HG03108 (cell line): Measurements from ENCODE around the gene ADARB1.

Experiments used
- ATAC-seq: cut with Tn5 transposase; IDR thresholded peaks from one replicate; pipeline ENCODE4 v1.9.1; 2021; ENCODE audit warnings: moderate library complexity; ENCODE audit not compliant: unreplicated experiment

ADARB1 gene

DNA sequence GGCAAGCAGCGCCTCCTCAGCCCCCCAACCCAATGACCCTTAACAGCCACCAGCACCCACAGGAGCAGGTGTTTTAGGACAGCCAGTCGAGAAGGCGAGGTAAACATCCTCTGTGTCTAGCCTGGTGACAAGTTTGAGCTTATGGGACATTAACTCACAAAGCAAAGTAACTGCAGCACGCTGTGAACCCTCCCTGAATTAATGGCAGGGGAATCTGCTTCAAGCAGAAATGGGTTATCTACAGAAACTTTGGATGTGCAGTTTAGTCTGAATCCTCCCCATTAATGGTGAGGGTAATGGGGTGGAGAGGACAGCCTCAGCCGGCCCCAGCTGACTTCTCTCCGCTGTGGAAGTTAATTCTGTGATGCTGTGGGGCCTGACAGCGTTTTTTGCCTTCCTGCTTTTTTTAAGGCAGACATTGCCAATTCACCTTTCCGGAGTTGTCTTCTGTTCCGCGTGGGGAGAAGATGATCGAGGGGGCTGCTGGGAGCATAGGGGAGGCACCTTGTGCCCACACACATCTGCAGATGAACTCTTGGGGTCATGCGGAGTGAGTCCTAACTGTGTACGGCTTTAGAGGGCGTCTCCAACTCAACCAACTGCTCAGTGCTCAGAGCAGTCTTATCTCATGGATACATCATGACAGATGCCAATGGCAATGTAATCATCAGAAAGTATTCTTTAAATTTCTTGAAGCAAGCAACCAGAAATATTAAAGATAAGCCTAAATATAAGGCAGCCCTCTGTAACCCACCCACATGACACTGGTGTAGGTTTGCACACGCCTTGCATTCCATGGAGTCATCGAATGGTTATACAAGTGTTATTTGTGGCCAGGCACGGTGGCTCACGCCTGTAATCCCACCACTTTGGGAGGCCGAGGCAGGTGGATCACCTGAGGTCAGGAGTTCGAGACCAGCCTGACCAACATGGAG, 172.3 kb downstream of the ADARB1 start:
- no peak for ATAC-seq

DNA sequence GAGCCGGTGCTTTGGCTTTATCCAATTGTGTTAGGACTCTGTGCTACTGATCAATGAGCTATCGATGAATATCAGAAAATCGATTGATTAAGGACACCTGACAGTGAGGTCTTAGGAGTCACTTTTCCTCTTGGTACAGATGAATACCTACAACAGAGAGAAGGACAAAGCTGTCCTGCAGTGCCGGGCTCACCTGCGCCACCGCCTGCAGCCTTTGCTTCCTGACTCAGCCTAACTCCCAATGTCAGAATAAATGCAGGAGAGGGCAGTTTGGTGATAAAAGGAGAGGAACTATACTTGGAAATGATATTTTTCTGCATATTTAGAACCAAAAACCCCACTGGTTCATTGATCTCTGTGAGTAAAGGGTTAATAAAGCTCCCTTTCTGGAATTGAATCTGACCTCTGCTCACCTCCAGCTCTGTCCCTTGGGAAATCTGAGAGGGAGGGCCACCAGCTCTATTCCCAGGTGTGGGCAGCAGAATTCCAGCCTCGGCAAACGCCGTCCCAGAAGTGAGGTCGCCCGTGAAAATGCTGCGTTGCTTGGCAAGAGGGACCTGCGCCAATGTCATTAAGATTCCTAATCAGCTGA, 174.0 kb downstream of the ADARB1 start:
- no peak for ATAC-seq

- ATAC-seq = no peak
Measured at GRCh38 chr21:45248893-45249381, 174.6 kb downstream of the ADARB1 start.

GRCh38 chr21:45249626-45250025, 175.2 kb downstream of the ADARB1 start:
- no peak for ATAC-seq

GRCh38 chr21:45250272-45250671, 175.9 kb downstream of the ADARB1 start:
- no peak for ATAC-seq

GRCh38 chr21:45250914-45251634, 176.7 kb downstream of the ADARB1 start:
- ATAC-seq = no peak

DNA sequence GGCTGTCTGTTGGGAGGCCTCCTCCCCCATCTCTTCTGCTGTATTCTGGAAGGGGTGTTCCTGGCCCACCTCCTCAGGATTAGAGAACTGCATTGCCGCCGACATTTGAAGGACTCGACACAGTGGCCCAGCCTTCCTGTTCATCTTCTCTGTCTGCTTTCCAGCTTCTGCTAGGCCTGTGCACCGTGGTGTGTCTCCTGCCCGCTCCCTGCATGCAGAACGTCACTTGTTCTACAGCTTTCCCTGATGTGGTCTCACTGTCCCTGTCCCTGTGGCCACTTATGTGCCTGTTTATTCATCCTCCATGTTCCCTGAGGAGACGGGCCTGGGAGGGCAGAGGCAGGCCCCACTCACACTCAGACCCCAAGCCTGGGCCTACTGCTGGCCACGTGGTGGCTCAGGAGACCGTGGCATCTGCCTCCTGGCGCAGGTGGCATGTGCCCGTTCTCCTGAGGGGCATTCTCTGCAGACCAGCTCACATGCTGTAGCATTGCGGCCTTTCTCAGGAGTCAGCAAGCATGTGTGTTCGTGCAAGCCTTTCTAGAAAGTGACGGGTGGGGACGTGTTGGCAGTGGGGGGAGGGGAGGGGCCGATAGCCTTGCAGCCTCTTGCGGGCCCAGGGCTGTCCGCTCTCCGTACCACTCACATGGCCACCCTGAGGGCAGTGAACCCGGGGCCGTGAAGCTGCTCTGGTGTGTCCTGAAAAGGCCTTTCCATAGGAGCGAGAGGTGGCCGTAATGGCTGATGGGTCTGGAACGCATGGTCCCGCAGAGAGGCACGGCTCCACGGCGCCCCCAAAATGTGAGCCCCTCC, 177.5 kb downstream of the ADARB1 start:
- no peak for ATAC-seq

- no peak for ATAC-seq
Measured at GRCh38 chr21:45252448-45252925, 178.1 kb downstream of the ADARB1 start.

DNA sequence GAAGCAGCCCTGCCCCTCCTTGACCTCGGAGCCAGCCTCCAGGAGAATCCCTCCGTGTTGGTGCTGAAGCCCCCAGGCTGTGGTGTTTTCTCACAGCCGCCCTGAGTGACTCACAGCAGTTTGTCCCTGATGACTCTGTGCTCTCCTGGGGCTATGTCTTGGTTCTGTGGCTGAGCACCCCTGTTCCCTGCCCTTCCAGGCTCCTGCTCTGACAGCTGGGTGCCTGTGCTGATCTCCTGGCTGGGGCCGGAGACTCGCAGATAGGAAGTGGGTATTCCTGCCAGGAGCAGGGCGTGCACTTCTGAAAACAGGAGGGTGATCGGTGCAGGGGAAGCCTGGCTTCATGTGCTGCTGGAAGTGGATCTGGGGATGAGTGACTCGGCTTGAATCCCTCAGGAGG, 178.8 kb downstream of the ADARB1 start:
- no peak for ATAC-seq

DNA sequence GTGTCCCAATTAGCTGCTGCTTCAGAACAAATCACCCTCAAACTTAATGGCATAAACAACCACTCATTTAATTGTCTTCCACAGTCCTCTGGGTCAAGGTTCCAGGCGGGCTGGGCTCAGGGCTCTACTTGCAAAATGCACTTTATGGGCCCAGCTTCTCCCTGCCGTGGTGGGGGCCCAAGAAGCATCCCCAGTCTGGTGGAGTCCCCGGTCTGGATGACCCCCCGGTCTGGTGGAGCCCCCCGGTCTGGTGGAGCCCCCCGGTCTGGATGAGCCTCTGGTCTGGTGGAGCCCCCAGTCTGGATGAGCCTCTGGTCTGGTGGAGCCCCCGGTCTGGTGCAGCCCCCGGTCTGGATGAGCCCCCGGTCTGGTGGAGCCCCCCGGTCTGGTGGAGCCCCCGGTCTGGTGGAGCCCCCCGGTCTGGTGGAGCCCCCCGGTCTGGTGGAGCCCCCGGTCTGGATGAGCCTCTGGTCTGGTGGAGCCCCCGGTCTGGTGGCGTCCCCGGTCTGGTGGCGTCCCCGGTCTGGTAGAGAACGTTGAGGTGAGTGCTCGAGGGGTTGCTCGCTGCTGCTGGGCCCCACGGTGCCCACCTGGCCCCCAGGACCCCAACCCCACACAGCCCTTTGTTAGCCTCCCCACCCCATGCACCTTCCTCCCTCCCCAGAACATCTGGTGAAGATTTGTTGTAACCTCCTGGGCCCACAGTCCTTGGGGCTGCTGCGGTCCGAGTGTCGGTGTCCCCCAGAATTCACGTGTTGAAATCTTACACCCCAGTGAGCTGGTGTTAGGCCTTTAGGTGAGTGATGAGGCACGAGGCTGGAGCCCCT, 179.5 kb downstream of the ADARB1 start:
- ATAC-seq = no peak

DNA sequence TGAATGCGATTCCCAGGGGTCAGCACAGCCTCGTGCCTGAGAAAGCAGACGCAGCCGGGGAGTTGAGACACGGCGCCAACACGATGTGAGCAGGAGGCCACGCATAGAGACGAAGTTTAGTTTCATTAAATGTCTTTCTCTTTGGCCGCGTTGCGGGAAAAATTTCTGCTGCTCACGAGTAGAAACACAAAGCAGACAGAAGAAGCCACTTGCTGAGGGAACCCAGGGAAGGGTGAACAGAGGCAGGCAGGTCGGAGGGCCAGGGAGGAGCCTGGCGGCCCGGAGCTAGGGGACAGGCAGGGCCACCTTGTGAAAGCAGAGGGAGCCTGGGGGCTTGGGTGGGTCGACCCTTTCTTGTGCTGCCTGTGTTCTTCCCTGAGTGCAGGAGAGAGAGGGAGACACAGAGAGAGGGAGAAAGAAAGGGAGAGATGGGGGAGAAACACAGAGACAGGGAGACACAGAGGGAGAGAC, 180.1 kb downstream of the ADARB1 start:
- ATAC-seq = no peak

DNA sequence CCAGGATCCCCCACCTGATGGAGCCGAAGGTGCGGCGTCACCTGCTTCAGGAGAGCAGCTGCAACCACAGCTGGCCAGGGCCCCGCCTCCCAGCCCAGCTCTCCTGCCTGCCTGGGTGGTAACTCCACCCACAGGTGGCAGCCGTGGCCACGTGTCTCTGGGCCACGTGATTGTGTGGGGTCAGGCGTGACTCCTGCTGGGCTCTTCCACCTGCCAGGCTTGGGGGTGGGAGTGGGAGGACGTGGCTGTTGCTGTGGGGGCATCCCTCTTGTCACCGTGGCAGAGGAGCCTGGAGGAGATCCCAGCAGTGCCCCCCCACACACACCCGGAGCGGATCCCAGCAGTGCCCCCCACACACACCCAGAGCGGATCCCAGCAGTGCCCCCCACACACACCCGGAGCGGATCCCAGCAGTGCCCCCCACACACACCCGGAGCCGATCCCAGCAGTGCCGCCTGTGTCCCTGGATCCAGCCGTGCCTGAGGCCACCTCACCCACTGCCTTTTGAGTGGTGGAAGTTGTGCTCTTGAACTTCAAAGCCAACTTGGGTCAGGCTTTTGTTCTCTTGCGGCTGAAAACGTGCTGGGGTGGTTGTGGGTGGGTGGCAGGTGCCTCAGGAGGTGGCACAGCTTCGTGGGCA, 181.1 kb downstream of the ADARB1 start:
- no peak for ATAC-seq

- ATAC-seq = no peak
Measured at GRCh38 chr21:45256021-45256911, 181.9 kb downstream of the ADARB1 start.

GRCh38 chr21:45256912-45257672, 182.7 kb downstream of the ADARB1 start:
- ATAC-seq = no peak

DNA sequence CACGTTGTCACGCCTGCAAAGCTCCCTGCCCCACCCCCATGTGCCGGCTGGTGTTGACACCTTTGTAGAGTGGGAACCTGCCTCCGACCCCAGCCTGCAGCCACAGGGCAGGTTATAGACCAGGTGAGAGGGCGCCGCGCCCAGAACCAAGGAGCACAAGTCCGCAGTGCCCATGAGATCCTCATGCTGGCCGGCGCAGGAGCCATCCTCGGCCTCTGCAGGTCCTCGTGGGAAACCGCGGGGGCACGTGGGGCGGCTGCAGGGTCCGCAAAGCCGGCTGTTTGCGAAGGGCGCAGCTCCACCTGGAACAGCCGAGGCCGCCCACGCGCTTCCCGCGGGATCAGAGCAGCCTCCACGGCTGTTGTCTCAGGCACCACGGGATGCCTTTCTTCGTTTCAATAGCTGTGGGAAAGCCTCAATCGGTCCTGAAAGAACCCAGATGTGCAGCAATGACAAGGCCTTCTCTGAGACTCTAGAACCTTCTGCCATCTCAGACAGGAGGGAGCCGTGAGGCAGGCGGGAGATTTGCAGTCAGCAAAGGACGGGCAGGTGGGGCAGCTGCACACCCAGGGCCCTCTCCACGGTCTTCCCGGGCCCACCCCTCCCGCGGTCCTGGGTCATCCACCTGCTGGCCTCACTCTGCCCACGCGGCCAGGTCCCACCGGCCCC, 183.4 kb downstream of the ADARB1 start:
- ATAC-seq = no peak

GRCh38 chr21:45258466-45258865, 184.1 kb downstream of the ADARB1 start:
- no peak for ATAC-seq
